Nephron (organoid): ENCODE results near the gene ZNF777.
A peak's percentile ranks its signal among the peaks of the same experiment; 100 is the strongest.

Experiments used
- H3K27ac Mint-ChIP-seq, 3 experiments: 2 replicates each; pipeline ENCODE4 v1.8.0; 2020; ENCODE audit warnings: mixed read lengths in 3 of 3, mild to moderate bottlenecking in 2 of 3, moderate library complexity in 1 of 3
- H3K27me3 Mint-ChIP-seq: 2 replicates; pipeline ENCODE4 v1.8.0; 2021; ENCODE audit warnings: low read depth, mild to moderate bottlenecking, moderate library complexity, mixed read lengths
- H3K36me3 Mint-ChIP-seq: 2 replicates; pipeline ENCODE4 v1.8.0; 2020; ENCODE audit warnings: low read depth, mixed read lengths
- H3K4me1 Mint-ChIP-seq: 2 replicates; pipeline ENCODE4 v1.8.0; 2020; ENCODE audit warnings: mixed read lengths
- H3K4me3 Mint-ChIP-seq, 3 experiments: 2 replicates each; pipeline ENCODE4 v1.8.0; 2020; ENCODE audit warnings: mild to moderate bottlenecking in 3 of 3, mixed read lengths in 3 of 3, moderate library complexity in 2 of 3
- H3K9me3 Mint-ChIP-seq: 2 replicates; pipeline ENCODE4 v1.8.0; 2020; ENCODE audit warnings: mixed read lengths
- TF ChIP-seq, protein P1 (sequence below), 3 experiments: fragments of 200-600 bp; sonication (generic); IDR thresholded peaks; one replicate each; pipeline ENCODE4 v1.5.0; 2021; ENCODE audit warnings: antibody characterized with exemption in 3 of 3; ENCODE audit not compliant: unreplicated experiment in 3 of 3

Gene ZNF777

DNA sequence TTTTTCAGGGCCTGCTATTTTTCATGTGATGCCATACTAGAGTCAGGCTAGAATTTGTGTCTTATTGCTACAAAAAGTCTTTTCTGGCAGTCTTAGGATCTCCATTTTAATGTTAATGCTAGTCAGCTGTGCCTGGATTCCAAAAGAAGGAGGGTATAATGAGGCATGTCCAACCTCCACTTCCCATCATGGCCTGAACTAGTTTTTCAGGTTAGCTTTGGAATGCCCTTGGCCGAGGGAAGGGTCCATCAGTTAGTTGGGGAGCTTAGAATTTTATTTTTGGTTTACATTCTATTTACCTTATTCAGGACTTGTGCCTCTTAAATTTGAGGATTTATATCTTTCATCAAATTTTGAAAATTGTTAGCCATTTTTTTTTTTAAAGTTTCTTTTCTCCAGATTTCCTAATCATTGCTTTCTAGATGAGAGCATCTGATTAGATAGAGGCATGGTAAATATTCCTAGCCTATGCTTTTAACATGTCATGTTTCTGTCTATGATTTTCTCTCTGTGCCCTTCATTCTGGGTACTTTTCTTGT, 6.5 kb upstream of the ZNF777 start:
- Mint-ChIP-seq H3K4me1 (no peaks in the 10 kb centered on the region), H3K27me3 (no peaks in the 10 kb centered on the region), H3K27ac (no peak overlapping the region), H3K9me3 (no peaks in the 10 kb centered on the region), H3K36me3 (peaks cover 28% of the 10 kb centered on the region), H3K4me3 (no peak overlapping the region)
- TF ChIP-seq, protein P1, sequence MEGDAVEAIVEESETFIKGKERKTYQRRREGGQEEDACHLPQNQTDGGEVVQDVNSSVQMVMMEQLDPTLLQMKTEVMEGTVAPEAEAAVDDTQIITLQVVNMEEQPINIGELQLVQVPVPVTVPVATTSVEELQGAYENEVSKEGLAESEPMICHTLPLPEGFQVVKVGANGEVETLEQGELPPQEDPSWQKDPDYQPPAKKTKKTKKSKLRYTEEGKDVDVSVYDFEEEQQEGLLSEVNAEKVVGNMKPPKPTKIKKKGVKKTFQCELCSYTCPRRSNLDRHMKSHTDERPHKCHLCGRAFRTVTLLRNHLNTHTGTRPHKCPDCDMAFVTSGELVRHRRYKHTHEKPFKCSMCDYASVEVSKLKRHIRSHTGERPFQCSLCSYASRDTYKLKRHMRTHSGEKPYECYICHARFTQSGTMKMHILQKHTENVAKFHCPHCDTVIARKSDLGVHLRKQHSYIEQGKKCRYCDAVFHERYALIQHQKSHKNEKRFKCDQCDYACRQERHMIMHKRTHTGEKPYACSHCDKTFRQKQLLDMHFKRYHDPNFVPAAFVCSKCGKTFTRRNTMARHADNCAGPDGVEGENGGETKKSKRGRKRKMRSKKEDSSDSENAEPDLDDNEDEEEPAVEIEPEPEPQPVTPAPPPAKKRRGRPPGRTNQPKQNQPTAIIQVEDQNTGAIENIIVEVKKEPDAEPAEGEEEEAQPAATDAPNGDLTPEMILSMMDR (IDR thresholded peaks at IDR 0.05; ENCODE audit: unreplicated experiment in 3 of 3) = no peak

DNA sequence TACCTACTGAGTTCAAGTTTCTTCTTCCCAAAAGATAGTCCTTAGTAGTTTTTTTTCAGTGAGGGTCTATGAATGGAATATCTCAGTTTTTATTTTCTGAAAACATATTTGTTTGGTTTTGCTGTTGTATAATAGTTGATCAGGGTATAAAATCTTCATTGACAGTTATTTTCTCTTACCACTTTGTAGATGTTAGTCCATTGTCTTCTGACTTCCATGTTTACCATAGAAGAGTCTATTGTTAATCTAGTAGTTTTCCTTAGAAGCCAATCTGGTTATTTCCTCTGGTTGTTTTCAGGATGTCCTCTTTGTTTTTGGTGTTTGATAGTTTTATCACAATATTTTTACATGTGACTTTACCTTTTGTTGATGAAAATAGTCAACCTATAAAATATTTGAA, 5.5 kb upstream of the ZNF777 start:
- Mint-ChIP-seq H3K27ac (no peak overlapping the region), H3K4me1 (no peaks in the 10 kb centered on the region), H3K4me3 (no peak overlapping the region), H3K9me3 (no peaks in the 10 kb centered on the region), H3K36me3 (peaks cover 18% of the 10 kb centered on the region), H3K27me3 (no peaks in the 10 kb centered on the region)
- TF ChIP-seq, protein P1 (IDR thresholded peaks at IDR 0.05; ENCODE audit: unreplicated experiment in 3 of 3) = no peak

DNA sequence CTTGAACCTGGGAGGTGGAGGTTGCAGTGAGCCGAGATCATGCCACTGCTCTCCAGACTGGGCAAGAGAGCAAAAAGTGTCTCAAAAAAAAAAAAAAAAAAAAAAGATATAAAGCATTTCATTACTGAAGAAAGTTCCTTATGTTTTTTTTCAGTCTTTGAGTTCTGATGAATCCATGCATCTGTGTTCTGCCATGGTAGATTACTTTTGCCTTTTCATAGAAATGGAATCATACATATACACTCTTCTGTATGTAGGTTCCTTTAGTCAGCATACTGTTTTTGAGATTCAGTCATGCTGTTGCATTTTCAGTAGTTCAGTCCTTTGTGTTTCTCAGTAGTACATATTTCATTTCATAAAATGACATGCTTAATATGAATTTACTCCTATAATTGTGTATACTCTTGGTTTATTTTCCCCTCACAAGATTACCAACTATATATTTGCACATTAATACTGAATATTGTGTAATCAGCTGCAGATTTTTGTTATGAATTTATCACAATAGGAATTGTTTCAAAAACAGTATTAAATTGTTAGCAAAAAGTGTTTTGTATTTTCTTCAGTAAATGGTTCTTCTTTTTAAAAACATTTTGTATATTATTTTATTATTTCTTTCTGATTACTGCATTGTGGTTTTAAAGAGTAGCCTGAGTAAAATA, 2.8 kb upstream of the ZNF777 start:
- H3K36me3 Mint-ChIP-seq = no peaks in the 10 kb centered on the region
- peak overlapping the region in 1 of 3 experiments; percentile 26 for H3K4me3 Mint-ChIP-seq
- H3K27me3 Mint-ChIP-seq = no peaks in the 10 kb centered on the region
- H3K27ac Mint-ChIP-seq = no peak overlapping the region
- H3K4me1 Mint-ChIP-seq = peaks cover 4% of the 10 kb centered on the region
- TF ChIP-seq, protein P1 (IDR thresholded peaks at IDR 0.05; ENCODE audit: unreplicated experiment in 3 of 3) = no peak
- H3K9me3 Mint-ChIP-seq = no peaks in the 10 kb centered on the region

DNA sequence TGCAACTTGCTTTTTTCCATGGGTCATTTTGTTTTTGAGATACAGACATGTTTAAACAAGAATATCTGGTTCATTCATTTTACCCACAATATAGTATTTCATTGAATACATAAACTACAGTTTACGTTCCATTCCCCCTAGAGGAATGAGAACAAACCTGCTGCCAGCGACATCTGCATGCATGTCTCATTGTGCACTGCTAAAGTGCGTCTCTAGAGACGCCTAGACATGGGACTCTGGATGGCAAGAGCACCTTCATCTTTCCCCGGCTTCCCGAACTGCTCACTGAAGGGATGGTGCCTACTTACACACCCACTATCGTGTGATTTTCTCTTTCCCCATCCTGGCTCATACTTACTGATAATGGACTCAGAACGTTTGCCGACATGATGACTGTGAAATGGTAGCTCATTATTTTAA, 1.2 kb upstream of the ZNF777 start:
- no peaks in the 10 kb centered on the region for H3K27me3 Mint-ChIP-seq
- no peaks in the 10 kb centered on the region for H3K36me3 Mint-ChIP-seq
- no peaks in the 10 kb centered on the region for H3K9me3 Mint-ChIP-seq
- H3K27ac Mint-ChIP-seq = peak overlapping the region in 1 of 3 experiments; percentile 11
- H3K4me1 Mint-ChIP-seq = peaks cover 11% of the 10 kb centered on the region
- TF ChIP-seq, protein P1 (IDR thresholded peaks at IDR 0.05; ENCODE audit: unreplicated experiment in 3 of 3) = no peak
- H3K4me3 Mint-ChIP-seq = peak overlapping the region; percentile 71 to 77 (median 75)

DNA sequence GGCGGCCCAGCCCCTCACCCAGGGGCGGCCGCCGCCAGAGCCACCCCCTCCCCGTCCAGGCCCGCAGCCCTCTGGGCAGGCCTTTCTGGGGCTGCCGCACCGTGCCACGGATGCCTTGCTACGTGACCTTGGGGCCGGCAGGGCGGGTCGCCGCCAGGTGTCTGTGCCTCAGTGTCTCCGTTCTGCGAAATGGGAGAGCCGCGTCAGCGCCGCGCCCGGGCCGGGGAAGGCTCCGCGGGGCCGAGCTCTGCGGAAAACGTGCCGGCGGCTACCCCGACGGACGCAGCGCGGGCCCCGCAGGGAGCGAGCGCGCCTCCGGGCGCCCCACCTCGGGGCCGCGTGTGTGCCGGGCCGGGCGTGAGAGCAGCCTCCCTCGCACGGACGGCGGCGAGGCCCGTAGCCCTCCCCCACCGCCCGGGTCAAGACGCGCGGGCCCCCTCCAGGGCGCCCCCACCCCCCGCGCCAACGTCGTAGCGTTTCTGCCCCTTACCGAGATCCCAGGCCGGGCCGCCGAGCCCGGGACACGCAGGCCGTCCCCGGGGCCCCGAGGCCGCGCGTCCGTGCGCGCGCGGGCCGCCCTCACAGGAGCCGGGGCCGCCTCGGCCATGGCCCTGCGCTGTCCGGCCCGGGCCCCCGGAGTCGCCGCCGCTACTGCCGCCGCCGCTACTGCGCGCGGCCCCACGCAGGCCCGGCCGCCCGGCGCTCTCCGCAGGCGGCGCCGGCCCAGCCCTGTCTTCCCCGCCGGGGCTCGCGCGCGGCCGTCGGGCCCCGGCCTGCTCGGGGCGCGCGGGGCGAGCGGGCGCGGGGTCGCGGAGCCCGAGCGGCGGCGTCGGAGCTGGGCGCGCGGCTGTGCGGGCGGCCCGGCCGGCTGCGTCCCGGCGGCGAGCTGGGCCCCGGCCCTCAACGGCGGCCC, 1.1 kb downstream of the ZNF777 start:
- Mint-ChIP-seq H3K4me1 (peaks cover 11% of the 10 kb centered on the region), H3K4me3 (no peak overlapping the region), H3K27me3 (no peaks in the 10 kb centered on the region), H3K36me3 (peaks cover 20% of the 10 kb centered on the region), H3K9me3 (no peaks in the 10 kb centered on the region), H3K27ac (no peak overlapping the region)
- TF ChIP-seq, protein P1 (IDR thresholded peaks at IDR 0.05; ENCODE audit: unreplicated experiment in 3 of 3) = no peak
